ENCODE data around the gene RIPOR3. TPM values are rescaled to one million over a fixed set of nuclear protein-coding genes. Genes with fewer than 3 reads are reported as not detected.

Gene RIPOR3
- polyA plus RNA-seq, 1 donor (not counting 4 experiments of a cell fraction or from before 2014, with no cell fraction given), result 0.10 TPM

GRCh38 chr20:50724851-50725723 lies 33.7 kb upstream of the RIPOR3 start:
- Histone ChIP-seq H3K36me3 (ENCODE audit: control insufficient read depth in 2 of 2, extremely low read depth in 1 of 2, insufficient read depth in 2 of 2, low read length in 2 of 2) (no peaks in the 10 kb centered on the region), H3K4me3 (ENCODE audit: control insufficient read depth in 2 of 3, extremely low read depth in 1 of 3, insufficient read depth in 2 of 3, low read depth in 1 of 3, low read length in 3 of 3) (peak overlapping the region in 1 of 3 experiments; percentile 15), H3K4me2 (ENCODE audit: control insufficient read depth, extremely low read depth, insufficient read depth, low read depth, low read length) (peak overlapping the region; percentile 80), H3K27me3 (ENCODE audit: control insufficient read depth, extremely low read depth, insufficient read depth, low read length) (no peaks in the 10 kb centered on the region), H3K9me3 (ENCODE audit: control insufficient read depth, low read depth, low read length) (no peaks in the 10 kb centered on the region), H3K9ac (ENCODE audit: control insufficient read depth, extremely low read depth, insufficient read depth, low read length) (peak overlapping the region; percentile 57), H3K4me1 (ENCODE audit: control insufficient read depth, extremely low read depth, insufficient read depth, low read length) (peaks cover 42% of the 10 kb centered on the region), H2AFZ (ENCODE audit: control insufficient read depth, low read length) (peak overlapping the region; percentile 90), H3K9me1 (ENCODE audit: control insufficient read depth, extremely low read depth, insufficient read depth, low read length) (no peaks in the 10 kb centered on the region), H3K27ac (ENCODE audit: control insufficient read depth, insufficient read depth, low read length) (peak overlapping the region; percentile 82), H3K79me2 (ENCODE audit: control insufficient read depth, insufficient read depth, low read length) (no peaks in the 10 kb centered on the region), H4K20me1 (ENCODE audit: control insufficient read depth, extremely low read depth, insufficient read depth, low read length) (no peaks in the 10 kb centered on the region)
- DNase-seq (ENCODE audit: low read depth, low spot score) (peak; percentile 94), FAIRE-seq (no peak)
- TF ChIP-seq CTCF (optimal IDR thresholded peaks at IDR 0.05 in 1 of 3, IDR thresholded peaks at IDR 0.05 in 1 of 3, conservative IDR thresholded peaks at IDR 0.05 in 1 of 3; ENCODE audit: extremely low read depth in 1 of 3, insufficient read depth in 2 of 3, low read length in 3 of 3), result no peak
- no peak for TF ChIP-seq EZH2 (IDR thresholded peaks at IDR 0.05; ENCODE audit: low read length)
- dilution Hi-C loops (cut with MboI; ENCODE audit: extremely low pct_ligation_motif_present, low sequenced_read_pairs), result no loop called here

GRCh38 chr20:50724112-50724725 lies 32.9 kb upstream of the RIPOR3 start:
- Histone ChIP-seq H3K79me2 (ENCODE audit: control insufficient read depth, insufficient read depth, low read length) (no peaks in the 10 kb centered on the region), H3K4me2 (ENCODE audit: control insufficient read depth, extremely low read depth, insufficient read depth, low read depth, low read length) (peak overlapping the region; percentile 80), H3K27ac (ENCODE audit: control insufficient read depth, insufficient read depth, low read length) (peak overlapping the region; percentile 82), H3K4me1 (ENCODE audit: control insufficient read depth, extremely low read depth, insufficient read depth, low read length) (peaks cover 33% of the 10 kb centered on the region), H3K36me3 (ENCODE audit: control insufficient read depth in 2 of 2, extremely low read depth in 1 of 2, insufficient read depth in 2 of 2, low read length in 2 of 2) (no peaks in the 10 kb centered on the region), H3K4me3 (ENCODE audit: control insufficient read depth in 2 of 3, extremely low read depth in 1 of 3, insufficient read depth in 2 of 3, low read depth in 1 of 3, low read length in 3 of 3) (no peak overlapping the region), H3K9ac (ENCODE audit: control insufficient read depth, extremely low read depth, insufficient read depth, low read length) (peak overlapping the region; percentile 57), H2AFZ (ENCODE audit: control insufficient read depth, low read length) (peak overlapping the region; percentile 90), H3K27me3 (ENCODE audit: control insufficient read depth, extremely low read depth, insufficient read depth, low read length) (no peaks in the 10 kb centered on the region), H3K9me3 (ENCODE audit: control insufficient read depth, low read depth, low read length) (no peaks in the 10 kb centered on the region), H4K20me1 (ENCODE audit: control insufficient read depth, extremely low read depth, insufficient read depth, low read length) (no peaks in the 10 kb centered on the region), H3K9me1 (ENCODE audit: control insufficient read depth, extremely low read depth, insufficient read depth, low read length) (no peaks in the 10 kb centered on the region)
- TF ChIP-seq EZH2 (IDR thresholded peaks at IDR 0.05; ENCODE audit: low read length) (no peak), CTCF (optimal IDR thresholded peaks at IDR 0.05 in 1 of 3, IDR thresholded peaks at IDR 0.05 in 1 of 3, conservative IDR thresholded peaks at IDR 0.05 in 1 of 3; ENCODE audit: extremely low read depth in 1 of 3, insufficient read depth in 2 of 3, low read length in 3 of 3) (no peak)
- DNase-seq (ENCODE audit: low read depth, low spot score) (no peak), FAIRE-seq (no peak)
- dilution Hi-C loops (cut with MboI; ENCODE audit: extremely low pct_ligation_motif_present, low sequenced_read_pairs), result no loop called here
